ENCODE results near the gene MKLN1.

DNA sequence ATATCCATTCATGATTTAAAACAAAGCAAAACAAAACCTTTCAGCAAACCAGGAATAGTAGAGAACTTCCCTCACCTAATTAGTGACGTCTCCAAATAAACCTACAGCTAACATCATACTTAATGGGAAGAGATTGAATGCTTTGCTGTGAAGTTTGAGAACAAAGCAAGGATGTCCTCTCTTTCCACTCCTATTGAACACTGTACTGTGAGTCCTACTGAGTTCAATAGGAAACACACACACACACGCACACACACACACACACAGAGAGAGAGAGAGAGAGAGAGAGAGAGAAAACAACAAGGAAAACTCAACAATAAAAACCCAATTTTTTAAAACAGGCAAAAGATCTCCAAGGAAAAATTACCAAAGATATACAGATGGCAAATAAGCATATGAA, 196.4 kb downstream of the MKLN1 start:
- no peak for TF ChIP-seq EZH2 (IDR thresholded peaks at IDR 0.05; ENCODE audit: borderline replicate concordance, low read length)
- no peak for TF ChIP-seq CTCF (IDR thresholded peaks at IDR 0.05; ENCODE audit: low read length)

All from OCI-LY1 (cell line).